ENCODE data around the gene VPS39. TPM values are rescaled to one million over a fixed set of nuclear protein-coding genes. Genes with fewer than 3 reads are reported as not detected.

VPS39 gene
- total and polyA plus RNA-seq, 9 of the 15 experiments (the other 6 are each of a cell fraction or from before 2014, with no cell fraction given) = 3.2 to 37.3 (median 21.8) TPM

- H2AFZ ChIP-seq (ENCODE audit: low read depth, low read length) = peak overlapping the region; percentile 3; the same call in 1 of the 2 replicates
- BruUV-seq (replicated peaks) = no TSS peak
- CTCF ChIA-PET (ENCODE audit: low intra/inter-chr PET ratio) = interaction anchor here (0.6 to 1.9 kb wide), 7 partner anchors 33 to 144 kb away, joined by 3 to 13 read pairs (median 3); partner anchors contain the start of gene PLA2G4D
- 8% methylated on average over 11 of the region's 11 CpGs for WGBS (ENCODE audit: insufficient coverage, low coverage, missing lambda C conversion rate)
- no peak overlapping the region for H3K4me2 ChIP-seq (ENCODE audit: insufficient read depth, low read length)
- H3K9me1 ChIP-seq (ENCODE audit: control insufficient read depth, insufficient read depth, low read length) = no peaks in the 10 kb centered on the region
- H3K27ac ChIP-seq (ENCODE audit: extremely low read depth, low read depth, low read length) = no peak overlapping the region
- FAIRE-seq (peak; percentile 93), ATAC-seq (peak; percentile 98), DNase-seq (ENCODE audit: extremely low read depth in 1 of 4, low spot score in 3 of 4) (peak; percentile 68 to 76 (median 72))
- H3K27me3 ChIP-seq (ENCODE audit: control insufficient read depth in 2 of 2, insufficient read depth in 2 of 2, low read length in 2 of 2) = peaks cover 3 to 38% of the 10 kb centered on the region in 2 experiments; a peak in 4 of 5 replicates
- intact Hi-C loops (cut with micrococcal nuclease) = loop anchor here (2.0 to 5.0 kb wide), 2 partner anchors 37 to 67 kb away; no protein-coding TSS in a partner anchor
- H4K20me1 ChIP-seq (replicated peaks; ENCODE audit: control insufficient read depth, insufficient read depth, low read length) = 0 out of 2 replicates have a peak, but pooled peaks cover 4% of the 10 kb centered on the region
- no peaks in the 10 kb centered on the region for H3K36me3 ChIP-seq (ENCODE audit: control insufficient read depth, insufficient read depth, low read length)
- no peaks in the 10 kb centered on the region for H3K4me1 ChIP-seq (replicated peaks in 1 of 2; ENCODE audit: control insufficient read depth in 2 of 2, insufficient read depth in 2 of 2, low read length in 2 of 2)
- no peak overlapping the region for H3K4me3 ChIP-seq
- H3K9ac ChIP-seq (ENCODE audit: insufficient read depth in 1 of 2, low read depth in 2 of 2, low read length in 2 of 2) = no peak overlapping the region
- no peaks in the 10 kb centered on the region for H3K79me2 ChIP-seq (ENCODE audit: control insufficient read depth, insufficient read depth, low read length)
- no peaks in the 10 kb centered on the region for H3K9me3 ChIP-seq (replicated peaks; ENCODE audit: control insufficient read depth, insufficient read depth, low read depth, low read length)
- in situ Hi-C loops (cut with MboI) = no loop called here
- POLR2A ChIA-PET = interaction anchor here (0.7 to 1.0 kb wide), 2 partner anchors 44 to 150 kb away, joined by 3 read pairs; no protein-coding TSS in a partner anchor
- no peak for TF ChIP-seq TEAD4 (IDR thresholded peaks at IDR 0.05; ENCODE audit: low read length)
- TF ChIP-seq TEAD4 (CRISPR knock-in tag; IDR thresholded peaks at IDR 0.05; ENCODE audit: borderline replicate concordance) = no peak
- TF ChIP-seq JUND (IDR thresholded peaks at IDR 0.05; ENCODE audit: borderline replicate concordance, low read depth, low read length) = no peak
- no peak; the same call in 2 of the 3 replicates for TF ChIP-seq JUND (tag; IDR thresholded peaks at IDR 0.05; ENCODE audit: borderline replicate concordance, low read depth, low read length)
- TF ChIP-seq ARID2 (IDR thresholded peaks at IDR 0.05) = peak; percentile 70; the same call in 1 of the 2 replicates
- no peak for TF ChIP-seq CBX1 (IDR thresholded peaks at IDR 0.05; ENCODE audit: low read depth)
- TF ChIP-seq ZSCAN32 (CRISPR knock-in tag; IDR thresholded peaks at IDR 0.05) = no peak
- no peak for TF ChIP-seq ZNF124 (CRISPR knock-in tag; IDR thresholded peaks at IDR 0.05)
- TF ChIP-seq ZNF232 (CRISPR knock-in tag; IDR thresholded peaks at IDR 0.05) = no peak
- TF ChIP-seq STAG1 (CRISPR knock-in tag; IDR thresholded peaks at IDR 0.05; ENCODE audit: borderline replicate concordance) = no peak; the same call in 1 of the 2 replicates
- TF ChIP-seq YY1 (IDR thresholded peaks at IDR 0.05; ENCODE audit: borderline replicate concordance in 1 of 3, control insufficient read depth in 1 of 3, extremely low read depth in 1 of 3, insufficient read depth in 3 of 3, insufficient read length in 1 of 3, insufficient replicate concordance in 2 of 3, low read depth in 1 of 3, low read length in 2 of 3) = peak in 1 of 3 experiments; percentile 57
- TF ChIP-seq XRCC5 (IDR thresholded peaks at IDR 0.05; ENCODE audit: low read depth, low read length) = 0 out of 2 replicates have a peak, but pooled peaks have one; percentile 67
- no peak for TF ChIP-seq ZNF212 (CRISPR knock-in tag; IDR thresholded peaks at IDR 0.05)
- TF ChIP-seq ZNF133 (CRISPR knock-in tag; IDR thresholded peaks at IDR 0.05) = no peak
- no peak for TF ChIP-seq DNMT1 (IDR thresholded peaks at IDR 0.05)
- no peak for TF ChIP-seq TGIF2 (CRISPR knock-in tag; IDR thresholded peaks at IDR 0.05)
- no peak for TF ChIP-seq BACH1 (tag; IDR thresholded peaks at IDR 0.05)
- TF ChIP-seq MXI1 (IDR thresholded peaks at IDR 0.05; ENCODE audit: low read depth, low read length) = no peak
- no peak for TF ChIP-seq HDAC2 (IDR thresholded peaks at IDR 0.05)
- TF ChIP-seq TARDBP (IDR thresholded peaks at IDR 0.05) = no peak
- TF ChIP-seq FIP1L1 (IDR thresholded peaks at IDR 0.05; ENCODE audit: low read depth, low read length, poor library complexity, severe bottlenecking) = no peak
- no peak for TF ChIP-seq ILF3 (IDR thresholded peaks at IDR 0.05; ENCODE audit: borderline replicate concordance)
- no peak for TF ChIP-seq ASH1L (IDR thresholded peaks at IDR 0.05; ENCODE audit: borderline replicate concordance, low read depth, partially characterized antibody)
- no peak for TF ChIP-seq ZSCAN29 (IDR thresholded peaks at IDR 0.05)
- no peak for TF ChIP-seq PTTG1 (tag; IDR thresholded peaks at IDR 0.05; ENCODE audit: low read depth)
- TF ChIP-seq NEUROD1 (IDR thresholded peaks at IDR 0.05; ENCODE audit: borderline replicate concordance, low read depth, low read length, partially characterized antibody) = peak; percentile 38
These were observed 74.1 kb downstream of the VPS39 start for GRCh38 chr15:42133886-42134502.

Data from K562 (cell line).